OCI-LY3 (cell line): ENCODE measurements around the gene CNTRL.

Experiments used
- EZH2phosphoT487 ChIP-seq: fragments of 200-600 bp; shearing (Covaris generic); IDR thresholded peaks from 2 replicates; pipeline ENCODE4 v1.6.1; 2018; ENCODE audit warnings: antibody characterized with exemption, mixed run types, low read depth
- TF ChIP-seq, protein P1 (sequence below): fragments of 200-600, 300-600 bp; sonication (generic); IDR thresholded peaks from 2 replicates; pipeline ENCODE4 v1.5.1; 2014; ENCODE audit warnings: antibody characterized with exemption, low read length, low read depth

DNA sequence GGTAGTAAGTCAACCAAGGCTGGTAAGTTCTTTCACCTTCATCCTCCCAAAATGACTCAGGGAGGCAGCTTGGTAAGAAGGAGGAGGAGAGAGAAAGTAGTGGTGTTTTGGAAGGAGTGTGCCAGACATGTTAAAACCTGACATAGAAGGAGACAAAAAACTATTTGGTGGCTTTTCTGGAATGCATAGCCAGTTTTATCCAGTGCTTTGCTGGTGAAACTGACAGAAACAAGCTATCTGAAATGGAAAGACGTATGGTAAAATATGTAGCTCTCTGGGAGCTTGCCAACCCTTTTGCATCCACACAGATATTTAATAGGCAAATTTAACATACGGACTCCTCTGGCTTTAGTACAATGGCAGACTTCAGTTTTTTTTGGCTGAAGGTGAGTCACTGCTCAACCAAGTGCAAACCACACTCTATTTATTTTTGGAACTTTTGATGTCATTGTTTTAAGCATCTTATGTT, 81.5 kb downstream of the CNTRL start:
- TF ChIP-seq, protein P1, sequence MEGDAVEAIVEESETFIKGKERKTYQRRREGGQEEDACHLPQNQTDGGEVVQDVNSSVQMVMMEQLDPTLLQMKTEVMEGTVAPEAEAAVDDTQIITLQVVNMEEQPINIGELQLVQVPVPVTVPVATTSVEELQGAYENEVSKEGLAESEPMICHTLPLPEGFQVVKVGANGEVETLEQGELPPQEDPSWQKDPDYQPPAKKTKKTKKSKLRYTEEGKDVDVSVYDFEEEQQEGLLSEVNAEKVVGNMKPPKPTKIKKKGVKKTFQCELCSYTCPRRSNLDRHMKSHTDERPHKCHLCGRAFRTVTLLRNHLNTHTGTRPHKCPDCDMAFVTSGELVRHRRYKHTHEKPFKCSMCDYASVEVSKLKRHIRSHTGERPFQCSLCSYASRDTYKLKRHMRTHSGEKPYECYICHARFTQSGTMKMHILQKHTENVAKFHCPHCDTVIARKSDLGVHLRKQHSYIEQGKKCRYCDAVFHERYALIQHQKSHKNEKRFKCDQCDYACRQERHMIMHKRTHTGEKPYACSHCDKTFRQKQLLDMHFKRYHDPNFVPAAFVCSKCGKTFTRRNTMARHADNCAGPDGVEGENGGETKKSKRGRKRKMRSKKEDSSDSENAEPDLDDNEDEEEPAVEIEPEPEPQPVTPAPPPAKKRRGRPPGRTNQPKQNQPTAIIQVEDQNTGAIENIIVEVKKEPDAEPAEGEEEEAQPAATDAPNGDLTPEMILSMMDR, result no peak
- no peak for TF ChIP-seq EZH2phosphoT487
